Measurements from ENCODE around the gene SRRM4. TPM values are rescaled to one million over a fixed set of nuclear protein-coding genes. Genes with fewer than 3 reads are reported as not detected.
"Not testable (repeated sequence)": the region's sequence is repeated elsewhere in the genome, so short reads cannot be mapped to it uniquely, and the experiment has no call there.

The SRRM4 gene
- total and polyA plus RNA-seq, 10 donors = under 0.01 TPM; not detected in 8

GRCh38 chr12:119102714-119103113 is 121.4 kb downstream of the SRRM4 start:
- H3K36me3 ChIP-seq = no peaks in the 10 kb centered on the region
- WGBS, 5 donors = 78 to 97% (median 83%) methylated on average over 1 of the region's 1 CpG
- no peaks in the 10 kb centered on the region for H3K27me3 ChIP-seq (replicated peaks in 1 of 7)
- no peaks in the 10 kb centered on the region for H3K4me1 ChIP-seq
- TF ChIP-seq POLR2A (IDR thresholded peaks at IDR 0.05) (no peak), POLR2AphosphoS5 (IDR thresholded peaks at IDR 0.05) (no peak), CTCF (IDR thresholded peaks at IDR 0.05 in 8 of 11, conservative IDR thresholded peaks at IDR 0.05 in 3 of 11) (no peak)
- no peak overlapping the region for H3K4me3 ChIP-seq
- DNase-seq = no peak
- no peak overlapping the region for H3K27ac ChIP-seq
- peaks cover 0 to 25% (median 12%) of the 10 kb centered on the region in 8 donors for H3K9me3 ChIP-seq
- intact Hi-C loops (cut with DNase I; ENCODE audit: low total_unique reads) = no loop called here

GRCh38 chr12:119104969-119105368 is 123.6 kb downstream of the SRRM4 start:
- H3K9me3 ChIP-seq; H3K27ac ChIP-seq; H3K4me1 ChIP-seq; intact Hi-C loops (cut with DNase I; ENCODE audit: low total_unique reads); H3K36me3 ChIP-seq; DNase-seq; H3K4me3 ChIP-seq; H3K27me3 ChIP-seq (replicated peaks in 1 of 7): not testable (repeated sequence)
- 86 to 96% (median 95%) methylated on average over 4 of the region's 4 CpGs for WGBS, 5 donors

GRCh38 chr12:119113496-119113986 is 132.2 kb downstream of the SRRM4 start:
- no peak for DNase-seq
- Histone ChIP-seq H3K9me3 (no peaks in the 10 kb centered on the region), H3K36me3 (no peaks in the 10 kb centered on the region), H3K4me3 (no peak overlapping the region), H3K27ac (no peak overlapping the region), H3K4me1 (no peaks in the 10 kb centered on the region), H3K27me3 (replicated peaks in 1 of 7) (peaks cover 0 to 31% (median 0%) of the 10 kb centered on the region in 7 donors)
- WGBS, 5 donors = 70 to 81% (median 79%) methylated on average over 9 of the region's 9 CpGs
- TF ChIP-seq POLR2AphosphoS5 (IDR thresholded peaks at IDR 0.05) = no peak
- no peak for TF ChIP-seq CTCF (IDR thresholded peaks at IDR 0.05 in 8 of 11, conservative IDR thresholded peaks at IDR 0.05 in 3 of 11)
- no peak for TF ChIP-seq POLR2A (IDR thresholded peaks at IDR 0.05)
- intact Hi-C loops (cut with DNase I; ENCODE audit: low total_unique reads) = no loop called here

- H3K4me1 ChIP-seq = no peaks in the 10 kb centered on the region
- H3K9me3 ChIP-seq = no peaks in the 10 kb centered on the region
- H3K27me3 ChIP-seq (replicated peaks in 1 of 7) = peaks cover 0 to 31% (median 0%) of the 10 kb centered on the region in 7 donors
- H3K4me3 ChIP-seq = no peak overlapping the region
- no peak overlapping the region for H3K27ac ChIP-seq
- no peaks in the 10 kb centered on the region for H3K36me3 ChIP-seq
- intact Hi-C loops (cut with DNase I; ENCODE audit: low total_unique reads) = no loop called here
- TF ChIP-seq CTCF (IDR thresholded peaks at IDR 0.05 in 8 of 11, conservative IDR thresholded peaks at IDR 0.05 in 3 of 11) = no peak
- TF ChIP-seq POLR2AphosphoS5 (IDR thresholded peaks at IDR 0.05) = no peak
- no peak for TF ChIP-seq POLR2A (IDR thresholded peaks at IDR 0.05)
- DNase-seq = no peak
- 78 to 92% (median 86%) methylated on average over 2 to 3 of the region's 3 CpGs for WGBS, 5 donors
These were observed 133.0 kb downstream of the SRRM4 start for GRCh38 chr12:119114294-119114693.
